ENCODE data around the gene WNT9B.
A peak's percentile ranks its signal among the peaks of the same experiment; 100 is the strongest.
"Not testable (repeated sequence)": the region's sequence is repeated elsewhere in the genome, so short reads cannot be mapped to it uniquely, and the experiment has no call there.

WNT9B gene

DNA sequence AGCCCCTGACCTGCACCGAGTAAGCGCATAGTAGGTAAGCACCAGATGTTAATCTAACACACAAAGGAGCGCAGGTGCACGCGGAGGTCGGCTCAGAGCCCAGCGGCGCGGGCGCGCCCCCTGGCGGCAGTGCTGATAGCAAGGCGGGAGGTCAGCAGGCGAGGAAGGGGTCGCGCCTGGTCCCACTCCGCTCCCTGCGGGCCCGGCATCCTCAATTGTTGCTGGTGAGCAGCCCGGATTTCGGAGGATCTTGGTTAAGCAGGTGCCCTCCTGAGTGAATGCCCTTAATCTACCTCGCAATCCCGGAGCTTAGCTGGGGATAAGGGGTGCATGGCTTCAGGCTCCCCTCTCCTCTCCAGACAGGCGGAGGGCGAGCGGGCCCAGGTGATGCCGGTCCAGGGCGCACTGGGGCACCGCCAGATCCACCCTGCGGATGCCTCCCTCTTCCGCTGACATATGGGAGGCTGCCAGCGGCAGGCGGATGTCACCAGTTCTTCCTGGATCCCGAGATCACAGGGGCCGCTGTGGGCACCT lies 28.9 kb upstream of the WNT9B start:
- no peak for DNase-seq

DNA sequence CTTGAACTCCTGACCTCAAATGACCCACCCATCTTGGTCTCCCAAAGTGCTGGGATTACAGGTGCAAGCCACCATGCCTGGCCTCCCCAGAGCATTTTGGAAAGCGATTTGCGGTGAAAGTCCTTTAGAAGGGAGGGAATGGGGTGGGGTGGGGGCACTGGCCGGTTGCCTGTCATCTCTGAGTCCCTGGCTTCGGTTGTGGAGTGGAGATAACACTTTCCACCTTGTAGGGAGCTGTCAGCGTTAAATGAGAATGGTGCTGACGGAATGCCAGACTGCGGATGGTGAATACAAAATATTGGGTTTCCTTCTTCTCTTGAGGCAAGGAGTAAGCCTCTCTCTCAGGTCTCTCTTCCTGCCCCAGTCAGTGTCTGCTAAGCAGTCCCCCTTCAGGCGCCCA lies 27.7 kb upstream of the WNT9B start:
- DNase-seq = no peak

DNA sequence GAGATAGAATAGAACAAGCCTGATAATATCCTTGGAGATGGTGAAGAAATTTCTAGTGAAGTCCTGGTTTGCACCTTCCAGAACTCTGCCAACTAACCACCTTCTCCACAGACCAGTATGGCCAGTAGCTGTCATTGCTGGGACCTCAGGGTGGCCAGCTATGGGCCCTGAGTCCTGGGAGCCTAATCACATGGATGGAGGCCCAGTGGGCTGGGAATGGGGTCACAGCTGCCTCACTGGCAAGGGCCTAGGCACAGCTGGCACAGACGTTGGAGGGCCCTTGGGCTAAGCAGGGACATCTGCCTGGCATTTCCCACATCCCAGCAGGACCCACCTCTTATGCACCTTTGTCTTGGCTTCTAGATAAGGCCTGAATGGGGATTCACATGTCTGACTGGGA lies 25.3 kb upstream of the WNT9B start:
- no peak for DNase-seq

- no peak for DNase-seq
These were observed 24.1 kb upstream of the WNT9B start for GRCh38 chr17:46827274-46827673.

GRCh38 chr17:46831573-46832330 lies 19.6 kb upstream of the WNT9B start:
- no peak for DNase-seq

DNA sequence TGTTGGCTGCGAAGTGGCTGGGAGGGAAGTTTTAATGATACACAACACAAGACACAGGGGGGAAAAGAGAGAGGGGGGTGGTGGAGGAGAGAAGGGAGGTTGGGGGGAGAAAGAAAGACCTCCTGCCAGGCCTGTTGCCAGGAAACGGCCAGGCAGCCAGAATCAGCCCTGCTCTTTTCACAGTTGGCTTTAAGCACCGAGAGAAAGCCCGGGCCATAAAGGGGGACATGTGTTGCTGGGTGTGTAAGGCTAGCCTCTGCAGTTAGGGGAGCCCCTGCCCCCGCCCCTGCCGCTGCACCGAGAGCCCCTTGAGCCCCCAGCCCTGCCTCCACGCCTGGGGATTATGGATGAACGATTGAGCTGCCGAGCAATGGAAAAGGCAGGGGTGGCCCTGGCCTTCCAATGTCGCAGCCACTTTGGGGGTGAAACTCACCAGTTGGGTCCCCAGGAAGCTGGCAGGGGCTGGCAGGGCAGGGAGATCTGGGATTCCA lies 19.0 kb upstream of the WNT9B start:
- DNase-seq = no peak

DNA sequence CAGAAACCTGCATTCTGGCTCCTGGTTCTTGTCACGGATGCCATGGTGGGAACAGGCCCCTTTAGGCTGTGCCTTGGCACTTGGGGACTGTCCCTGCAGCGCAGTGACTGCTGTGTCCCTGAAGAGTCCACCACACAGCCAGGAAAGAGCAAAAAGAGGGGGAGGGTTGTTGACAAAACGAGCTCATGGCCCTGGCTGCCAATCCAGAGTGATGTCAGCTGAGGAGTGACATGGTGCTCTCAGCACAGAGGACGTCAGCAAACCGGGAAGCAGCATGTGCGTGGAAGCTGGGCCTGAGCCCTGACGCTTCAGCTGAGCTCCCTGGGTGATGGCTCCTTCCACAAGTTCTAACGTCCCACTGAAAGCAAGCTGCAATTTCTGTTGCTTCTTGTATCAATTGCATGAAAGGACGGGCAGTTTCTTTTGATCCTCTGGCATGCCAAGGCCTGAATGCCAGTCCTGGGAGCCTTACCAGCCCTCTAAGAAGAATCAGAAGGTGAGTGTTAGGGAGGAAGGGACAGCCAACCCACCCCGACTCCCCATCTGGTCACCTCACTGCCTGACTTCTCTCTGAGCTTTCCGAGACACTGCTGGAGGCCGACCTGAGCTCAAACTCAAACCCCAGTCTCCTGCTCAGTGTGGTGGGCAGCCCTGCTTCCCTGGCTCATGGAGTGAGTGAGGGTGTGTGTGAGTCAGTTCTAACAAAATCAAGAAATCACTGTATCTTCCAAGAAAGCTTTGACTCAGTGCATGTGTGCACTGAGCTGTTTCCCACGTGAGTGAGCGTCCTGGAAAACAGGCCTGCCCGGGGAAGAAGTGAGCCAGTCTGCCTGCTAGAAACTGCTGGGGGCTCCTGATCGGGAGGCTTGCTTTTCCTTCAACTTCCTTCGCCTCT lies 18.2 kb upstream of the WNT9B start:
- peak; percentile 25 for DNase-seq

- no peak for DNase-seq
These were observed 17.6 kb upstream of the WNT9B start for GRCh38 chr17:46833840-46834208.

GRCh38 chr17:46834846-46835245 lies 16.5 kb upstream of the WNT9B start:
- no peak for DNase-seq

DNA sequence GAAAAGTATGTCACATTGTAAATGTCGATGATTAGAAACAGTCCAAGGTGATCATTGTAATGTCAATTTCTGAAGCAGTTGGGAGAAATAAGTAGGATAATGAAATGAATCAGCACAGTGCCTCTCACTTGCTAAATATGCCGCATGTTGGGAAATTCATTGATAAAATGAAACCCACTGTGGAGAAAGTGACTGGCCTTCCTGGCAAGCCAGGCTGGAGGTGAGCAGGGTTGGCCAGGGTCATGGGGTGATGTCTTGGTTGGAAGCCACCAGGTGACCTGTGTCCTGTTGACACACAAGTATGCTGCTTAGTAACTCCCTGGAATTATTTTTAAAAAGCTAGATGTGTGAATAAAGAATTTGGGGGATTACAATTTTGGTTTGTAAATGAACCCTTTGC lies 14.9 kb upstream of the WNT9B start:
- DNase-seq = no peak

DNA sequence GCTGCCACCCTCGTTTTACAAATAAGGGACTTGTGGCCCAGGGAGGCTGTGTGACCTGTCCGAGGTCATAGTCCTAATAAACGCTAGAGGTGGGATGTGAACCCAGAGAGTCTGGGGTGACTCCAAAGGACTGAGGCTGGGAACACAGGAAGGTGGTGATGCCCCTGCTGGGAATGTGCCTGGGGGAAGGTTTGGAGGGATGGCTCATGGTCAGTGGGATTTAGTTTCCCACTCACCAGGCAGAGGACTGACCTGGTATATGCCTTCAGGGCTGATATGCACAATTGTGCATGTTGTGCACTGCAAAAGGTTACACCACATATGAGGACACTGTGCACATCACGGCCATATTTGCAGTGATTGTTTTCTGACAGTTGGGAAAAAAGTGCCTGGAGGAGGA lies 13.9 kb upstream of the WNT9B start:
- no peak for DNase-seq

GRCh38 chr17:46839211-46839610 lies 12.2 kb upstream of the WNT9B start:
- DNase-seq = no peak

DNA sequence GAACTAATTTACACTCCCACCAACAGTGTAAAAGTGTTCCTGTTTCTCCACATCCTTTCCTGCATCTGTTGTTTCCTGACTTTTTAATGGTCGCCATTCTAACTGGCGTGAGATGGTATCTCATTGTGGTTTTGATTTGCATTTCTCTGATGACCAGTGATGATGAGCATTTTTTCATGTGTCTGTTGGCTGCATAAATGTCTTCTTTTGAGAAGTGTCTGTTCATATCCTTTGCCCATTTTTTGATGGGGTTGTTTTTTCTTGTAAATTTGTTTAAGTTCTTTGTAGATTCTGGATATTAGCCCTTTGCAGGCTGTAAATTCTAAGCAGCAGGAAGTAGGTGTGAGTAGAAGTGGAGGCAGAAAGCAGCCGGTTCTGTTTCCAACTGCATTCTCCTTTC lies 10.8 kb upstream of the WNT9B start:
- not testable (repeated sequence) for DNase-seq

GRCh38 chr17:46841561-46842379 lies 9.6 kb upstream of the WNT9B start:
- no peak for DNase-seq

DNA sequence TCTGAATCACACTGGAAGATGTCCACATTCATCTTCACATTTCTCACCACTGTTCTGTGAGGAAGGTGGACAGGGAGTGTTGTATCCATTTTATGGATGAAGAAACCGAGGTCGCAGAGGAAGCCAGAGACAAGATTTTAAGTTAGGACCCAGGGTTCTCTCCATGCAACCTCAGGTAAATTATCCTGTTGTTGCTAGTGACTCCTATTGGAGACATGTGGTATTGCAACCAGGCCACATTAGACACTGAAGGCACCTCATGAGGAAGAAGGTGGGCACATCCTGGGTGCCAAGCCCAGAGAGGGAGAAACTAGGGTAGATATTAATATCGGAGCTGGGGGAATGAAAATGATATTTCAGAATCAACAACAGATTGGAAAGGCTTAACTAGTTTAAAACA lies 8.5 kb upstream of the WNT9B start:
- no peak for DNase-seq

DNA sequence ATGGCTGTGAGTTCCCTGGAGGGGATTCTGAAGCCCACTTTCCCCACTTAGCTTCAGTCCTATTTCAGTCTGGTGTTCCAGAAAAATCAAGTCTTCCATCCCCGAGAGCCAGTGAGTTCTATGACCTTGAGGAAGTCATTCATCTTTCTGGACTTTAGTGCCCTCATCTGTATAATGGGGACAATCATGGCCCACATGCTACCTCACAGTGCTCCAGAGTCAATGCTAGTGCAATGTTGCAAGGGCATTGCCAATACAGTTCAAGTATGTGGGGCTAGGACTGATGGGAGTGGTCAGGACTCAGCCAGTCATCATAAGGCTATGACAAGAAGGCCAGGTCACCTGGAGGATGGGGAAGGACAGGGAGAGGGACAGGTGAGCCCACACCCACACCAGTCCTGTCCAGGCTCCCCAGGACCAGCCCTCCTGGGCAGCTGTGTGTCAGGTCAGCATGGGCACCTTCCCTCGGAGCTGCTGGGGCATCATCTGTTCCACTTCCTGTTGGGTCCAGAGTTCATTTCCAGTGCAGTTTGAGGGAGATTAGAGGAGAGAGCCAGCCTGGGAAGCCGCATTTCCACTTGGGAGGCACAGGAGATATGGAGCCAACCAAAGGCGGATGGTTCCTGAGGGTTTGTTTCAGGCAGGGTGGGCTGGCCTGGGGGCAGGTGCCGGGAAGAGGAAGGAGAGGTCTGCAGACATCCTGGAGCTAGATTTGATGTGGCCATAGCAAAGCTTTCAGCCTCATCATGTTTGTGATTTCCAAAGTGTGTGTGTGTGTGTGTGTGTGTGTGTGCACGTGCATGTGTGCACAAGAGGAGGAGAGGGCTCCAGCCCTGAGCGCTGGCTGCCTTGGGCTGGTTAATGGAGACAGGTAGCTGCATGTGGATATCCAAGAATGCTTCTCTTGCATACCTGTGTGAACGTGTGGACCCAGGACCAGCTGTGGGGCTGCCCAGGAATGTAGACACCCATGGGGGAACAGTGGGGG lies 3.9 kb upstream of the WNT9B start:
- DNase-seq = no peak

GRCh38 chr17:46848534-46848933 lies 2.8 kb upstream of the WNT9B start:
- DNase-seq = no peak

DNA sequence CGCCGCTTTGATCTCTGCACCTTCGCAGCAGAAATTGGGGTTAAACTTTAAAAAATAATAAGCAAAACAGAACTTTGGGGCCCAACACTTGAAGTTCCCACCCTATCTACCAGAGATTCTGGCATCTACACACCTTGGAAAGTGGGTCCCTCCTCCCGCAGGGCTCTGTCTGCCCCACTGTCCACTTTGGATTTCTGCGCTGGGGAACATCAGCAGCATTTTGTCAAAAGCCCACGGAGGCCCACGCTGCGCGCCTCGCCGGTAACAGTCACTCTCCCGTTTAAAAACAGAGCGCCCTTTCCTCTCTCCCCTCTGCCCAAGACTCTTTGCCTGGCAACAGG lies 725 bp upstream of the WNT9B start:
- no peak for DNase-seq

DNA sequence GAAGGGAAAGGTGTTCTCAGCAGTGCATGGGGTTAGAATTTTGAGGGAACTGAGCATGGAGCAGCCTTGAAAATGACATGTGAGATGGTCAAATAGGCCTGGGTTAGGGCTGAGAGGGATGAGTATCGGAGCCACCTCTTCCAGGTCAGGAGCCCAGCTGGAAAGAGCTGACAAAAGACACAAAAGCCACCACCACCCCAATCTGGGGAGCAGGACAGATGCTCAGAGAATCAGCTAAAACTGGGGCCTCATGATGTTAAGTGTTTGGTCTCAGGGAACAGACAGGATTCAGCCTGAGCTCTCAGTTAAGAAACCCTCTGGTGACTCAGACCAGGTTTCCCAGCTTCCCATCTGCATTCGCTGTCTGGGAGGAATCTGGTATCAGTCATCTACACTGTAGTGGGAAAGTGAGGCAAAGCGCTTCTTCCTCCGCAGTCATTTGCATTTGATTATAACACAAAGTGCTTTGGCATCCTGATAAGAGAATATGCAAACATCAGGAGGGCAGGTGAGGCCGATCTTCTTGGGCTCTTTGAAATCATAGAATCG lies 2.6 kb downstream of the WNT9B start:
- no peak for DNase-seq

DNA sequence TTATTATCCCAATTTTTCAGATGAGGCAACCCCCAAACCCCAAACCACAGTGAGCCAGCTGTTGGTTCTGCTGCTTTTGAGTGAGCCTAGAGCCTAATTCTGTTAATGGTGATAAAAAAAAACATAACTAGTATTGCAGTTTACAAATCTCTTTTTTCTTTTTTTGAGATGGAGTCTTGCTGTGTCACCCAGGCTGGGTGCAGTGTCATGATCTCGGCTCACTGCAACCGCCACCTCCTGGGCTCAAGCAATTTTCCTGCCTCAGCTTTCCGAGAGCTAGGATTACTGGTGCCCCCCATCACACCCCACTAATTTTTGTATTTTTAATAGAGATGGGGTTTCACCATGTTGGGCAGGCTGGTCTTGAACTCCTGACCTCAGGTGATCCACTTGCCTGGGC lies 3.1 kb downstream of the WNT9B start:
- no peak for DNase-seq

- no peak for DNase-seq
These were observed 3.6 kb downstream of the WNT9B start for GRCh38 chr17:46854948-46855347.

- no peak for DNase-seq
These were observed 6.2 kb downstream of the WNT9B start for GRCh38 chr17:46857600-46857999.

All from amniotic stem cell (primary cell).